COLO668 (cell line): Measurements from ENCODE around the gene NHS.

ENCODE experiments used
- DNase-seq: peaks from one replicate; lab custom pipeline; 2025; ENCODE audit not compliant: unreplicated experiment; lab: John Stamatoyannopoulos, UW

The NHS gene

GRCh38 chrX:17374619-17375366 lies at the start of gene NHS:
Gene NHS, plus strand, starts transcription at chrX:17375200. Its CDS starts 558 bp downstream, at chrX:17375758.
- DNase-seq, result peak; percentile 82

GRCh38 chrX:17328837-17329236 lies 46.2 kb upstream of the NHS start:
- no peak for DNase-seq

GRCh38 chrX:17336377-17336776 lies 38.6 kb upstream of the NHS start:
- no peak for DNase-seq

GRCh38 chrX:17355976-17356375 lies 19.0 kb upstream of the NHS start:
- no peak for DNase-seq

- no peak for DNase-seq
Observed at GRCh38 chrX:17359500-17359899, 15.5 kb upstream of the NHS start.

GRCh38 chrX:17361620-17362019 lies 13.4 kb upstream of the NHS start:
- DNase-seq, result peak; percentile 34

- DNase-seq, result no peak
Observed at GRCh38 chrX:17368002-17368401, 7.0 kb upstream of the NHS start.

- no peak for DNase-seq
Observed at GRCh38 chrX:17369309-17369708, 5.7 kb upstream of the NHS start.

- no peak for DNase-seq
Observed at GRCh38 chrX:17370191-17370590, 4.8 kb upstream of the NHS start.

- DNase-seq, result no peak
Observed at GRCh38 chrX:17372052-17372451, 2.9 kb upstream of the NHS start.

- no peak for DNase-seq
Observed at GRCh38 chrX:17373337-17373736, 1.7 kb upstream of the NHS start.

- DNase-seq, result no peak
Observed at GRCh38 chrX:17375367-17375636, 302 bp downstream of the NHS start.

GRCh38 chrX:17375637-17376430 lies 834 bp downstream of the NHS start:
- peak; percentile 67 for DNase-seq

- DNase-seq, result peak; percentile 50
Observed at GRCh38 chrX:17376431-17377077, 1.6 kb downstream of the NHS start.

- peak; percentile 89 for DNase-seq
Observed at GRCh38 chrX:17377091-17377717, 2.2 kb downstream of the NHS start.

- DNase-seq, result no peak
Observed at GRCh38 chrX:17377795-17378194, 2.8 kb downstream of the NHS start.

GRCh38 chrX:17380221-17380620 lies 5.2 kb downstream of the NHS start:
- DNase-seq, result no peak

GRCh38 chrX:17390419-17390850 lies 15.4 kb downstream of the NHS start:
- DNase-seq, result no peak

- DNase-seq, result no peak
Observed at GRCh38 chrX:17395154-17395553, 20.2 kb downstream of the NHS start.

- no peak for DNase-seq
Observed at GRCh38 chrX:17397074-17397473, 22.1 kb downstream of the NHS start.

GRCh38 chrX:17403189-17403691 lies 28.2 kb downstream of the NHS start:
- DNase-seq, result no peak
